HG03159 (cell line): ENCODE data around the gene FLNA.
"Not testable (repeated sequence)": the region's sequence is repeated elsewhere in the genome, so short reads cannot be mapped to it uniquely, and the experiment has no call there.

ENCODE experiments used
- ATAC-seq: cut with Tn5 transposase; IDR thresholded peaks from one replicate; pipeline ENCODE4 v1.9.1; 2021; ENCODE audit warnings: mild to moderate bottlenecking, moderate library complexity; ENCODE audit not compliant: unreplicated experiment

Gene FLNA

GRCh38 chrX:154374313-154375155, at the start of gene FLNA:
TSS of gene FLNA (minus strand) at chrX:154374634. CDS start at chrX:154371245, 3,389 bp downstream.
- ATAC-seq: no peak

- no peak for ATAC-seq
Measured at GRCh38 chrX:154420402-154420756, 45.9 kb upstream of the FLNA start.

GRCh38 chrX:154419688-154420401, 45.4 kb upstream of the FLNA start:
- ATAC-seq: no peak

- no peak for ATAC-seq
Measured at GRCh38 chrX:154419189-154419588, 44.8 kb upstream of the FLNA start.

- no peak for ATAC-seq
Measured at GRCh38 chrX:154417157-154417556, 42.7 kb upstream of the FLNA start.

GRCh38 chrX:154413142-154413541, 38.7 kb upstream of the FLNA start:
- ATAC-seq: no peak

- ATAC-seq: no peak
Measured at GRCh38 chrX:154412468-154412867, 38.0 kb upstream of the FLNA start.

- no peak for ATAC-seq
Measured at GRCh38 chrX:154411981-154412340, 37.5 kb upstream of the FLNA start.

GRCh38 chrX:154409222-154409871, 34.9 kb upstream of the FLNA start, which contains the start of gene DNASE1L1:
TSS of gene DNASE1L1 (minus strand) at chrX:154409254. CDS start at chrX:154405568, 3,686 bp downstream.
- no peak for ATAC-seq

GRCh38 chrX:154408659-154409221, 34.3 kb upstream of the FLNA start:
- ATAC-seq: no peak

- no peak for ATAC-seq
Measured at GRCh38 chrX:154404625-154405192, 30.3 kb upstream of the FLNA start.

- ATAC-seq: no peak
Measured at GRCh38 chrX:154403858-154404257, 29.4 kb upstream of the FLNA start.

GRCh38 chrX:154403192-154403591, 28.8 kb upstream of the FLNA start:
- no peak for ATAC-seq

GRCh38 chrX:154402622-154403127, 28.2 kb upstream of the FLNA start:
- no peak for ATAC-seq

GRCh38 chrX:154401918-154402621, 27.6 kb upstream of the FLNA start:
- no peak for ATAC-seq

- no peak for ATAC-seq
Measured at GRCh38 chrX:154401045-154401799, 26.8 kb upstream of the FLNA start.

GRCh38 chrX:154400369-154400817, 26.0 kb upstream of the FLNA start:
- not testable (repeated sequence) for ATAC-seq

GRCh38 chrX:154399527-154400368, 25.3 kb upstream of the FLNA start:
- no peak for ATAC-seq
